Dedifferentiated amniotic fluid mesenchymal stem cell (primary cell): ENCODE data around the gene PHETA1.
"Not testable (repeated sequence)": the region's sequence is repeated elsewhere in the genome, so short reads cannot be mapped to it uniquely, and the experiment has no call there.

Experiments used
- DNase-seq: peaks from one replicate; pipeline ENCODE4 v3.0.0-alpha.2; 2016; ENCODE audit errors: extremely low spot score

The PHETA1 gene

GRCh38 chr12:111349748-111350520, 19.0 kb downstream of the PHETA1 start:
- DNase-seq, result no peak

- no peak for DNase-seq
These were observed 19.7 kb downstream of the PHETA1 start for GRCh38 chr12:111349101-111349747.

DNA sequence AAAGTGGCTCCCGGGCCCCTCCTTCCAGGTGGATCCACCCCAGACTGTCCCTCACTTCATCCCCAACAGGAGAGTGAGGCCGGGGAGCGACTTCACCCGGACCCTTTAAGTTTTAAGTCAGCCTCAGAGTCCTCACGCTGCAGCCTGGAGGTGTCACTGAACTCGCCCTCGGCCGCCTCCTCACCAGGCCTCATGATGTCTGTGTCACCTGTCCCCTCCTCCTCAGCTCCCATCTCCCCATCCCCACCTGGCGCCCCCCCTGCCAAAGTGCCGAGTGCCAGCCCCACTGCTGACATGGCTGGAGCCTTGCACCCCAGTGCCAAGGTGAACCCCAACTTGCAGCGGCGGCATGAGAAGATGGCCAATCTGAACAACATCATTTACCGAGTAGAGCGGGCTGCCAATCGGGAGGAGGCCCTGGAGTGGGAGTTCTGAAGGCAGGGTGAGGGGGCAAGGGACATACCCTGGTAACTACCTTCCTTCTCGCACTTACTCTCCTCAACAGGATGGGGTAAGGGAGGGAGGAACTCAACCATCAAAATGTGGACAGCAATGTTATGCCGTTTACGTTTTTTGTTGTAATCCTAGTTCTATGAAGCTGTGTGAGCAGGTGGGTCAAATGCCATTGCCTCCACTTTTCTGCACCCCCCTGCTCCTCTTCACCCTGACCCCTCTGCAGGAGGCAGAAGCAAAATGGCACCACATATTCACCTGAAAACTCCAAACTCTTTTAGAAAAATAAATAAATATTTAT, 20.8 kb downstream of the PHETA1 start:
- DNase-seq, result no peak

GRCh38 chr12:111344254-111344875, 24.5 kb downstream of the PHETA1 start:
- no peak for DNase-seq

- DNase-seq, result no peak
These were observed 25.7 kb downstream of the PHETA1 start for GRCh38 chr12:111343181-111343580.

DNA sequence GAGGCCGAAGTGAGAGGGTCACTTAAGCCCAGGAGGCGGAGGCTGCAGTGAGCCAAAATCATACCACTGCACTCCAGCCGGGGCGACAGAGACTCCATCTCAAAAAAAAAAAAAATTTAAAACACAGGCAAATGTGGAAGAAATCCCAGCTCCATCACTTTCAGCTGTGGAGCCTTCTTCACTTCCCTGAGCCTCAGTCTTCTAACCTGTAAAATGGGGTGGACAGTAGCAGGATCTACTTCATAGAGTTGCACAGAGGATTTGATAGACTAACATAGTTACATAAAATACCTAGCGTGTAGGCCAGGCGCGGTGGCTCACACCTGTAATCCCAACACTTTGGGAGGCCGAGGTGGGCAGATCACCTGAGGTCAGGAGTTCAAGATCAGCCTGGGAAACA, 26.5 kb downstream of the PHETA1 start:
- DNase-seq, result no peak

DNA sequence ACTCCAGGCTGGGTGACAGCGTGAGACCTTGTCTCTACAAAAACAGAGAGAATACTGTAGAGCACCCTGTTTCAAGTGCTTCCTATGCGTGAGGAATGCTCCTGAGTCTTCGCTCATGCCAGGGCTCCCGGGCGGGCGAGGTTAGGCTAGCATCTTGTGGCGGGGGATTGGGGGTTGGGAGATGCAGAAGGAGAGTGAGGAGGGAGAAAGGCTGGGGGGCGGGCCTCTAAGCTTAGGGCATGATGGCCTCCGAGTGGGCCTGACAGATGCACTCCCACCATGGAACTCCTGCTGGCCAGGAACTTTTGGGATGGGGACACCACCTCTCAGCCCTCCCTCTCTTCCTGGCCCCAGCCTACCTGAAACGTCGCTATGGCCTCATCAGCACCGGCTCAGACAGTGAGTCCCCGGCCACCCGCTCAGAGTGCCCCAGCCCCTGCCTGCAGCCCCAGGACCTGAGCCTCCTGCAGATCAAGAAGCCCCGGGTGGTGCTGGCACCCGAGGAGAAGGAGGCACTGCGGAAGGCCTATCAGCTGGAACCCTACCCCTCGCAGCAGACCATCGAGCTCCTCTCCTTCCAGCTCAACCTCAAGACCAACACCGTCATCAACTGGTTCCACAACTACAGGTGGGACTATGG, 27.3 kb downstream of the PHETA1 start:
- no peak for DNase-seq

DNA sequence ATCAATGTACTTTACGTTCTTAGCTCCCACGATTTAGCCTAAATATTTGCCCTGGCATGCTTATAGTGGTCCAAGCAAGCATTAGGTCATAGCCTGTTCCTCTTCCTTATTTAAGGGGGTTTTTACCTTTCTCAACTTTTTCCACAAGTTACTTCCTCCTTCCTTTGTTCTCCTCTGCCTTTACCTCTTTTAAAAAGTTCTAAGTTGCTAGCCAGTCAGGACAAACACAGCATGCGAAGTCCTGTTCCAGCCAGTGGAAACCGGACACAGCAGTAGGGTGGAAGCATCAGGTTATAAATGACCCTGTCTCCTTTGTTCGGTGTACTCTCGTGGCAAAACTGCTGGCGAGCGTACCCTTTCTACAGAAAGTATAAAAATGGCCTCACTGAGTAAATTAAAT, 28.2 kb downstream of the PHETA1 start:
- not testable (repeated sequence) for DNase-seq

- DNase-seq, result no peak
These were observed 28.7 kb downstream of the PHETA1 start for GRCh38 chr12:111340231-111340630.

DNA sequence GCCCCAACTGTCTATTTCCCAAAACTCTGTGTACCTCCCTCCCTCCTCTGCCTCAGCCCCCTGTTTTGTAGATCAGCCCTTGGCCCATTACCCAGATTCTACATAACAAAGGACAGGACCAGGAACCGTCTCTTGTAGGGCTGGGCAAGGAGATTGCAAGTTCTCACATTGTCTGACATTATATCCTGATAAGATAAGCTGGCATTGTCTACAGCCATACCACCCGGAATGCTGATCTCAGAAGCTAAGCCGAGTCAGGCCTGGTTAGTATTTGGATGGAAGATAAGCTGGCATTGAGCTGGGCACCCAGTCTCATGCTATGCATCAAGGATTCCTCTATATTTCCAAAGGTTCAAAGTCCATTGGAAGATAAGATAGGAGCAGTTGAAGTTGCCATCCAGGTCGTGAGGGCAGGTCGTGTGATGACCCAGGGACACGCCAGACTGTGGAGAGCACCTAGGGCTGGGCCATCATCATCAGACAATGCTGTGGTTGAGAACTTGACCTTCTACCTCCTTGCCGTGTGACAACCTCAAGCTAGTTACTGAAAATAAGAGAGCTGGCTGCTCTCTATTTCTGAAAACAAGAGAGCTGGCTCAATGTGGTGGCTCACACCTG, 29.5 kb downstream of the PHETA1 start:
- no peak for DNase-seq

DNA sequence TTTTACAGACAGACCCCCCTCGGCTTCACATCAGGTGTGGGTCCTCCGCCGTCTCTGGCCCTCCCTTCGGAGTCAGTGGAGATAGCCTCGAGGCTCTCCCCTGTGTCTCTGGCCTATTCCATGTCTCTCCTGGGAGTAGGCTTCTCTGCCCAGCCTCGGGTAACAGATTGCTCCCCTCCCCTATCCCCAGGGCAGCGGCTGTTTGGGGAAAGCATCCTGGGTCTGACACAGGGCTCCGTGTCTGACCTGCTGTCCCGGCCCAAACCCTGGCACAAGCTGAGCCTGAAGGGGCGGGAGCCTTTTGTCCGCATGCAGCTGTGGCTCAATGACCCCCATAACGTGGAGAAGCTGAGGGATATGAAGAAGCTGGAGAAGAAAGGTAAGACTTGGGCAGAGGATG, 30.8 kb downstream of the PHETA1 start:
- no peak for DNase-seq

DNA sequence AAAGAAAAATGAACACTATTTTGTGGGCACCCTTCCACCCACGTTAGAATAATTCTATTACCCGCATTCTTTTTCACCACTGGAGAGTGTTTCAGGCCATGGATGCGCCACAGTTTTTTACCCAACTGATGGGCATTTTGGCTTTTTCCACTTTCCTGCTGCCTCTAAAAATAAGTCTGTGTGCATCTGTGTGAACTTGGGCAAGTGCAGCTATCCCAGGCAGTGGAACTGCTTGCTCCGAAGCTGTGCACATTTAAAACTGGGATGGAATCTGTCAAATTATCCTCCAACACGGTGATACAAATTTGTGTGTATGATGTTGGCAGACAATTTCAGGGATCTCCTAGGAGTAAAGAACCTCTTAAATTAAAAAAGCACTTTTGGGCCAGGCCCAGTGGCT, 31.5 kb downstream of the PHETA1 start:
- no peak for DNase-seq

DNA sequence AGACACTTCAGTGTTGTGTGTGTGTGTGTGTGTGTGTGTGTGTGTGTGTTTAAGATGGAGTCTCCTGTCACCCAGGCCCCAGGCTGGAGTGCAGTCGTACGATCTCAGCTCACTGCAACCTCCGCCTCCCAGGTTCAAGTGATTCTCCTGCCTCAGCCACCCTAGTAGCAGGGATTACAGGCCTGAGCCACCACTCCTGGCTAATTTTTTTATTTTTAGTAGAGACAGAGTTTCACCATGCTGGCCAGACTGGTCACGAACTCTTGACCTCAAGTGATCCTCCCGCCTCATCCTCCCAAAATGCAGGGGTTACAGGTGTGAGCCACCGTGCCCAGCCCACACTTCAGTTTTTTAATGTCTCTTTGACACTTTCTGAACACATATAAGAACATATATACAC, 32.5 kb downstream of the PHETA1 start:
- not testable (repeated sequence) for DNase-seq

DNA sequence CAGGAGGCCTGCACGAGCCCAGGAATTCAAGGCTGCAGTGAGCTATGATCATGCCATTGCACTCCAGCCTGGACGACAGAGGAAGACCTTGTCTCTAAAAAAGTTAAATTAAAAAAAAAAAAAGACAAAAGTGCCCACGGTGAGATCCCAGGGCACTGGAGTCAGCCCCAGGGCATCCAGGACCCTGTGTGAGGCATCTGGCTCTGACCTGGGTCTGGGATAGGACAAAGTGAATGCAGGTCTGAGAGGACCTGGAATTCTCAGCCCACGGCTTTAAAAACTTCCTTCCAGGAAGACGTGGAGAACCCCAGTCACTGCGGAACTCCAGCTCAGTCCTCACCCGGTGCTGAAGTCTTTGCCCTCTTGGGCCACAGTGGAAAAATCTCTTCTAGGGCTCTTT, 33.1 kb downstream of the PHETA1 start:
- no peak for DNase-seq

DNA sequence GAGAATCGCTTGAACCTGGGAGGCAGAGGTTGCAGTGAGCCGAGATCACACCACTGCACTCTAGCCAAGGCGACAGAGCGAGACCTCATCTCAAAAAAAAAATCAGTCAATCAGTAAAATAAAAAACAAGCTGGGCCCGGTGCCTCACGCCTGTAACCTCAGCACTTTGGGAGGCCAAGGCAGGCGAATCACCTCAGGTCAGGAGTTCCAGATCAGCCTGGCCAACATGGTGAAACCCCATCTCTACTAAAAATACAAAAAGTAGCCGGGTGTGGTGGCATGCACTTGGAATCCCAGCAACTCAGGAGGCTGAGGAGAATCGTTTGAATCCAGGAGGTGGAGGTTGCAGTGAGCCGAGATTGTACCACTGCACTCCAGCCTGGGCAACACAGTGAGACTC, 33.6 kb downstream of the PHETA1 start:
- not testable (repeated sequence) for DNase-seq

- DNase-seq, result no peak
These were observed 34.4 kb downstream of the PHETA1 start for GRCh38 chr12:111334393-111334915.

DNA sequence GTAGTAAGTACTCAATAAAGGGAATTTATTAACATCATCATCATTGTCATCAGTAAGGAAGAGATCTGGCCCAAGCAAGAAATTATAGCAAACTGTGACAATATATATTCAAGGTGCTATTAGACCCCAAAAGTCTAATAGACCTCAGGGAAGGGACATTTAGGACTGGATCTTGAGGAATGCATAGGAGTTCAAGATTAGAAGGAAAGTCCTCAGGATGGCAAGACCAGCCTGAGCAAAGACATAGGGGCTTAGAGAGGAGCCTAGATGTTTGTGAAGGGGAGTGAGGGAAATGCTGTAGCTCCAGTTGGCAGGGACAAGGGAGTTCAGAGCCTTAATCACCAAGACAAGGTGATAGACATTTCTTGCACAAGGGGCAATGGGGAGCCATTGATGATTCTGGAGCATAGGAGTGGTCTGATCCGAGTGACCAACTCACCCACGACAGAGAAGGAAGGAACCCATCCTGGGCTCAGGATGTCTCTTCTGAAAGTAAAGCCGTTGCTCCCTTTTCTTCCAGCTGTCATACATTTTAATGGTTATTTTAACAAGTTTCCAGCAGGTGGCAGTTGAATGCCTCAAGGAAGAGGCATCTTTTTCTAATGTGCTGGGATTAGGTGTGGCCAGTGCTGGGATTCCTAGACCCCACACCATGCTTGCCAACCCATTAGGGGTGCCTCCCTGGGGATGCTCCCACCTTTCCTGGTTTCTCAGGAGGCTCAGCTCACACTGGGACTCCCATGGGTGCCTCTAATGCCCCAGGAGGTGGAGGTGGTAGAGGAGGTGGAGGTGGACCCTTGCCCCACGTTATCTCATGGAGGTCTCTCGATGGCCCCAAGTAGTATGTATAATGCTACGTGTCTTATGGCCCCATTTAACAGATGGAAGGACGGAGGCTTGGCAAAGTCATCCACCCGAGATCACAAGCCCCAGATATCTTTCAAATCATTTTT, 37.8 kb downstream of the PHETA1 start:
- peak; percentile 57 for DNase-seq

DNA sequence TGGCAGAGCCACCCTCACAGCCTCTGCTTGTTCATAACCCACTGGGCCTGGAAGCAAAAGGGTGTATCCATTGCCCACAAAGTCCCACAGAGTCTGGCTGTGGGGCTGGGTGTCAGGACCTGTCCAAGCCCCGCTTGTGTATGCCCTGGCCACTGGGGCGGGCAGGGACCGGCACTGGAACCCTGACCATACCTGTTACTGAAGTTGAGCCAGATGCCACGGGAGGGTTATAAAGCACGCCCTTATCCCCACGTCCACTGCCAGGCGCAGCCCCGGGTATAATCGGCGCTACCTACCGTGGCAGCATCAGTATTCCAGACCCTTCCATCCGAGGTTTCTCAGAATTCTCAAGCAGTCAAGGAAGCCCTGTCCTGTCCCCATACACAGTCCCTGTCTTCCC, 40.8 kb downstream of the PHETA1 start:
- DNase-seq, result no peak

DNA sequence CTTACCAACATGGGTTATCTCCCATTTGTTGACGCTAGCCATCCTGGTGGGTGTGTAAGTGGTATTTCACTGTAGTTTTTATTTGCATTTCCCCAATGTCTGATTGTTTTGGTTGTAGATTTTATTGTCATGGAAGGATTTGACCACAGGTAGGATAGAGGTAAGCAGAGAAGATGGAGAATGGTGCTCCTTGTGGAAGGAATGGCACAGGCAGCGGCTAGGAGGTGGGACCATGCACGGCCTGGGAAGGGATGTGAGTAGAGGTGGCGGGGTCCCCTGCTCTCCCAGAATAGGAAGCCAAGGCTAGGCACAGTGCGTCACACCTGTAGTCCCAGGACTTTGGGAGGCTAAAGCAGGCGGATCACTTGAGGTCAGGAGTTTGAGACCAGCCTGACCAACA, 41.4 kb downstream of the PHETA1 start:
- no peak for DNase-seq
